GM18498 (cell line): Measurements from ENCODE around the gene HNRNPA1L2.
"Not testable (repeated sequence)": the region's sequence is repeated elsewhere in the genome, so short reads cannot be mapped to it uniquely, and the experiment has no call there.

Experiments
- ATAC-seq: cut with Tn5 transposase; IDR thresholded peaks from one replicate; pipeline ENCODE4 v1.9.1; 2021; ENCODE audit warnings: mild to moderate bottlenecking, moderate library complexity; ENCODE audit not compliant: unreplicated experiment

The HNRNPA1L2 gene

DNA sequence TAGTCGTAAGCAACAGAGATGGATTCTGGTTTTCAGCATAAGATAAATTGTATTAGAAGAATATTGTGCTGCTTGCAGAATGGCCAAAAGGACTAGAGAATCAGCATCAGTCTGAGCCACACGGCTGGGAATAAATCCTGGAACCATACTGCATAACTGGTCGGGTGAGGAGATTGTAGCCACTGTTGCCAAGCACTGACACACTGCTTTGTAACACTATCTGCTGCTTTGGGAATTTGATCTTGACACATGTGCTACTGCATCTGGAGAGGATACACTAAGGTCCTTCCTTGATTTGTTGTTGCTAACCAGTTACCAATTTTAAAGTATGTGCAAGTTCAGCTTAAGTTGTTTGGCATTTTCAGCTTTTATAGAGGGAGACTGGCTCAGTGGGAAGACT lies 1.9 kb downstream of the HNRNPA1L2 start:
- ATAC-seq: no peak

DNA sequence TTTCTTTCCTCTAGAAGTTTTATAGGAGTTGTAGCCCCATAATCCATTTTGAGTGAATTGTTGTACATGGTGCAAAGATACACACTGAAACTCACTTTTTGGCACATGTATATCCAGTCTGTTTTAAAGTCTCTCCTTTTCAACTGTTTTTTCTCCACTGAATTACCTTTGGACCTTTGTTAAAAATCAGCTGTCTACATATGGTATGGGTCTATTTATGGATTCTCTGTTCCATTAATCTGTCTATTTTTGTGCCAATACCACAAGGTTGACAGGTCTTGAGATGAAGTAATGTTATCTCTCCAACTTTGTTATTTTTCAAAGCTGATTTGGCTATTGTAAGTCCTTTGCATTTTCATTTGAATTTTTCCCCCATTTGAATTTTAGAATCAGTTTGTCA lies 4.7 kb downstream of the HNRNPA1L2 start:
- ATAC-seq: no peak

DNA sequence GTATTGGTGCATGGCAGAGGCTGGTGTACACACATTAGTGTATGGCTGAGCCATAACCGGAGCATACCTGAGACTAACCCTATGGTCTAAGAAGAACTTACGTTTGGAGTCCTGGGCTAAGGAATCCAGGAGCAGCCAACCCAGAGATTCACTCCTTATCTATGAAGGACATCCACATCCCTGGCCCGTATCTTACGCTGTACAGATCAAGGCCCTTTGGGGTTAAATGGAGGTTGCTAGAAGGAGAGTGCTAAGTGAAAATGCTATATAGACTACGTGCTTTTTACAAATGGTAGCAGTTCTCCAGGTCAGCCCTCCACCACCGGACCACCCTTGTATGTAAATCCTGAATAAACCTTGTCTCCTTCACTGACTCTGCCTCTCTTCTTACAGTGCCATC lies 8.5 kb downstream of the HNRNPA1L2 start:
- no peak for ATAC-seq

DNA sequence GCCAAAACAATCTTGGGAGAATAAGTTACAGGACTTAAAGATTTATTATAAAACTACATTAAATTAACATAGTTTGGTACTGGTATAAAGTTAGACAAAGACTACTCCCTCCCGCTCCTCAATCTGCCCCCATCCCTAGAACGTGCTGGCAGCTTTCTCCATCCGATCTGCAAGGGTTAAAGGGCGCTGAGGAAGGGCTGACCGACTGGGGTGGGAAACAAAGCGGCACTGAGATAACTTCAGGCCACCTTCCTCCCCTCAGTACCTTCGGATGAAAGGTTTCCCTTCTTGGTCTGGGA lies 9.6 kb downstream of the HNRNPA1L2 start:
- ATAC-seq: peak; percentile 17

DNA sequence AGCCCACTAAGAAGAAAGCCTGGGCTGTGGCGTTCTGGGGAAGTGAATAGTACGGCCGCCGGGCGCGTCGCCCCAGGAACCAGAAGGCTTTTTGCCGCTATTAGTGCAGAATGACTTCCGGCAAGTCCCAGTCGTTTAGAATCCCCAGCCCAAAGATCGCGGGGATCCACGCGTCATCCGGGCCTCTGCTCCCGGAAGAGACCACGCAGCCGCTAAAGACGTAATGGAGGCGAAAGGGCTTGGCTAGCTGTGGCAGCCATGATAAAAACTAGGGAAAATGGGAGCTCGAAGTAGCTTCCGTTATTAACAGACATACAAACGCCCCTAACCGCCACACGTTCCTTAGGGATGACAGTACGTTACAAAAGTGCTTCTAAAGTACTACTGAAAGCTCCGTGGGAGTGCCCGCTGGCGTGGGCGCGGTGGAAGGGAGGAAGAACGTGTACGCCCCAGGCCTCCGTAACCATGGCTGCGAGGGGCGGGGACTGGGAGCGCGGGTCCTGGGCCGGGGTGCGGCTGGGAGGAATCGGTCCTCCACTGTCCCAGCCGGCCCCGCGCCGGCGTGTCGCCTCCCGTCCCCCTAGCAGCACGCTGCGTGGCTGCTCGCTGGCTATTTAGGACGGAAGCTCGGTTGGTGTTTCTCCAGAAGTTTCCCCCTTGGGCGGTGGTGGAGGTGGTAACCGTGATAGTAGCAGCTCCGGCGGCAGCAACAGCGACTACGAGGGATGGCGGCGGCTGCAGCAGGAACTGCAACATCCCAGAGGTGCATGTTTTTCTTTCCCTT lies 10.2 kb downstream of the HNRNPA1L2 start, which contains the start of gene SUGT1:
SUGT1 (plus strand) TSS at position 641 of the 784 bp plus-strand sequence; CDS start at position 726, 85 bp downstream.
- peak; percentile 96 for ATAC-seq

DNA sequence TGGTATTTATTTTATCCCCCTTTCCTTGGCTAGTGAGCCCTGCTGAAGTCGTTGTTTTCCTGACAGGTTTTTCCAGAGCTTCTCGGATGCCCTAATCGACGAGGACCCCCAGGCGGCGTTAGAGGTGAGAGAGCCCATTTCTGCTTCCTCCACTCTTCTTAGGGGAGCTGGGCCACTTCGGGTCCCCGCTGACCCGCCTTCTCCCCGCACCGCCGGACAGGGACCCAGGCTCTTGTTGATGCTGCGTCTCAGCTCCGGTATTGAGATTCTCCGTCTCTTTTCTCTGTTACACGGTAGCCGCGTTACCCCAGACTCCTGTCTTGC lies 10.7 kb downstream of the HNRNPA1L2 start:
- peak; percentile 39 for ATAC-seq

DNA sequence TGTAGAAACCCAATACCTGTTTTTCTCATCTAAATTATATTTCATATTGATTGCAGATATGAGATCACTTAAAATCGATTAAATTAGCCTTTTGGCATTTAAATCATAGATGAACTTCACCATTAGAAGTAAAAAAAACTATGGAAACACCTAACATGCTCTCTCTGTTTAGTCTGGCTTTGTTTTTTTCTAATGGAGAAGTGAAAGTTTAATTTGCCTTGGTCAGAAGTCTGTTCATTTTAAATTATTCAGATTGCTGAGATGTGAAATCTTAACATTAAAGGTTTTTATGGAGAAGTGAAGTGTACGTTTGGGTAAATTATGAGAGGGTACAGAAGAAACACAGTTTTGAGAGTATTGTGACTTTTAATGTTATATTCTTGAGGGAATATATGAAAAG lies 17.1 kb downstream of the HNRNPA1L2 start:
- no peak for ATAC-seq

DNA sequence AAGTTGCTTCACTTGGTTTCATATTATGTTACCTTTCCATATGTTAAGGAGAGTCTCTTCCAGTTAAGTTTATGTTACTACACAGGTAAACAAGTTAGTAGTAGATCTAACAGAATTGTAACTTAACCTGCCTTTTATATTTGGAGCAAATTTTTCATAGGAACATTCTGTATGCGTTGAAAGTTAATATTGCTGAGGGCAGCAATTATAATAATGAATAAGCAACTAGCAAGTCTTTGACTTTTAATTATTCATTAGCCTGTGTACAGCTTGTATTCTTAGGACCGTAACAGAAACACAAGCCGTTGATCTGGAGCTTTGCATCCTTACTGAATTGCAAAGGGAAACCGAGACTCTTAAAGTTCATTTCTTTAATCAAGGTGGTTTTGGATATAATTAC lies 22.0 kb downstream of the HNRNPA1L2 start:
- ATAC-seq: no peak

DNA sequence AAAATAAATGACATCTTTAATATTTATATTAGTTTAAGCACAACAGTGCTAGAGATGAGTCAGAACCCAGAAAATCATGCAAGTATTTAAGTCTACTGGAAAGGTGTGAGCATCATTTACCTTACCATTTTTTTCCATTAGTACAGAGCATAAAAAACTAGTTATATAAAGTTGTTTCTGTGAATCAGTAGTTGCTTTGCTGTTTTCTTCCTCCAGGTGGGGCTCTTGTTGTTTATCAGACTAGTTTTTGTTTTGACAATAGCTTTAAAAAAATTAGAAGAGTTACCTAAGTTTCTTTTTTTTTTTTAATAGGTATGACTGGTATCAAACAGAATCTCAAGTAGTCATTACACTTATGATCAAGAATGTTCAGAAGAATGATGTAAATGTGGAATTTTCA lies 23.1 kb downstream of the HNRNPA1L2 start:
- no peak for ATAC-seq

DNA sequence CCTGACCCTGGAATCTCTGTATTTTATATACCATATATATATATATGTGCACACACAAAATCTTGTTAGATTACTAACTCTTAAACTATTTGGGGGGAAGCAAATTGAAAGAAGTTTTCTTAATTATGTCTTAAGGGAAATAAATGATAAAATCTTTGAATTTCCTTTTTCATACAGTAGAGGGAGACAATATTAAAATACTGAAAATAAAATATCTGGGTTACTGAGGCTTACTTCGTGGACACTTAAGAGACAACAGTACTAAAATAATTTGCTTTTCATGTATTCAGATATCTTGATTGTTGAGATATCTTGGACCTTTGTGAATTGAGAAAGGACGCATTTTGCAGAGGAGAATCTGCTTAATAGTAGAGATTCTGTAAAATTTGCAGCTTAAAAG lies 27.4 kb downstream of the HNRNPA1L2 start:
- no peak for ATAC-seq

DNA sequence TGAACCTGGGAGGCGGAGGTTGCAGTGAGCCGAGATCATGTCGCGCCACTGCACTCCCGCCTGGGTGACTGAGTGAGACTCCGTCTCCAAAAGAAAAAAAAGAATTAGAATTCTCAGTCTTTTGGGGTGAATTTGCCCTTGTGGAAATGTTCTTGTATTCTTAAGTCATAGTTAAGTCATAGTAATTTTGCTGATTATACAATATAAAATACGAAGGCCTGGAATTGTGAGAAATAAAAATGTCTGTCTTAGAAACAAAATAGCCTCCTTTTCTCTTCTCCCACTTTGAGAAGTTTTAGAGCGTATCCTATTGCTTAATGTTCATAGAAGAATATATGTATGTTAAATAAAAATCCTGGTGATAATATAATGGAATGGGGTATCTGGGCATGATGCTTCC lies 28.5 kb downstream of the HNRNPA1L2 start:
- ATAC-seq: no peak

DNA sequence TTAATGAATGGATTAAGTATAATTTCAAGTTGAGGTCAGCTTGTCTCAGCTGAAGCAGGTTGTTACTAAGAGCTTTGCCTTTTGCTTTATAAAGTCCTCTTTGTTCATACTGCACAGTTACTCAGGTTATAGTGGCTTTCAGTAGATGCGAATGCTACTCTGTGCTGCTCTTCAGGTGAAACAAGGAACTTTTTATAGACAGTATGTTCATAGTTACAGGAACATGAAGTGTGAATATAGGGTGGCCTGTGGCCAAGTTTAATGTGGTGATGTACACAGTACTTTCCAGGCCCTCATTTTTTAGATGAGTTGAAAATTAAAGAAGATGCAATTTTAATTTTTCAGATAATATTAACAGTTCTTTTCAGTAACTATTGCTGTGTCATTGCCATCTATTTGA lies 31.2 kb downstream of the HNRNPA1L2 start:
- no peak for ATAC-seq

DNA sequence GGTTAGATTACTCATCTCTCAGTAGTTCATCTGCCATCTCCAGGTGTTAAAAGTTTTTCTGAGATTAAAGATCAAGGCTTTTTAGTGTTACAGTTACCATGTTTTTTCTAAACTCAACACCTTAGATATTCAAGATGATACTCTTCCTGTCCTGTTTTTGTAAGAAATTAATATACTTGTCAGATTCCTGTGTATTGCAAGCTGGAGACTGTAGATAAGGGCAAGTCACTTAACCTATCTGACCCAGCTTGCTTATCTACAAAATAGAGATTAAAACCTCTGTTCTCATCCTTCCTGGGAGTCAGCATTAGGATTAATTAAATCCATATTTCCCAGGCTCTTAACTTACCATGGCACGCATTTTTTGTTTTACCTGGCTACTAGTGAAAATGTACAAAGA lies 35.6 kb downstream of the HNRNPA1L2 start:
- no peak for ATAC-seq

DNA sequence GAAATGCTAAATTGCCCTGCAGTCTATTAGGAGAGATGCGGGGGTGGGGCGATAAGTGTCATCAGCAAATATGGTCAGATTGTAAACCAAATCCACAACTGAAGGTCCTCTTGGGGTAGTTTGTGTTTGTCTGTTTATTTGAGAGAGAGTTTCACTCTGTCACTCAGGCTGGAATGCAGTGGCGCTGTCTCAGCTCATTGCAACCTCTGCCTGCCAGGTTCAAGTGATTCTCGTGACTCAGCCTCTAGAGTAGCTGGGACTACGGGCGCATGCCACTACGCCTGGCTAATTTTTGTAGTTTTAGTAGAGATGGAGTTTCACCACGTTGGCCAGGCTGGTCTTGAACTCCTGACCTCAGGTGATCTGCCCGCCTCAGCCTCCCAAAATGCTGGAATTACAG lies 43.6 kb downstream of the HNRNPA1L2 start:
- ATAC-seq: not testable (repeated sequence)

DNA sequence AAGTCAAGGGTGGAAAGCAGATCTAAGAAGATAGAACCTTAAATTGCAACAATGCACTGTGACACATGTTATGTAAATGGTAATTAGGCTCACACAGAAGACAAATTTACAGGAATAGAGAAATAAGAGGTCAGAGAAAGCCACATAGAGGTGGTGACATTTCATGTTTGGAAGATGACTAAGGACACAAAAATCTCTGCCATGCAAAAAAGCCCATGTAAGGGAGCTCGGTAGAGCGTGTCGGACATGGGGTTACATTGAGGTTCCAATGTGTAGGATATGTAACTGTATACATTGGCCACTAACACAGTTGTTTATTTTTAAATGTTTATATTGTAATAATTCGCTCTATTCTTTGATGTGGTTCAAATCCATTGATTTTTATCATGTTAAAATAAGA lies 44.1 kb downstream of the HNRNPA1L2 start:
- no peak for ATAC-seq
